GM12873 (cell line): ENCODE data around the gene MMP11.

ENCODE experiments used
- CTCF ChIP-seq: IDR thresholded peaks from 2 replicates; pipeline ENCODE4 v1.5.1; 2012; ENCODE audit warnings: low read depth, mild to moderate bottlenecking, moderate library complexity, low read length, control low read depth; ENCODE audit not compliant: insufficient read depth; ENCODE audit errors: missing control alignments

Gene MMP11

DNA sequence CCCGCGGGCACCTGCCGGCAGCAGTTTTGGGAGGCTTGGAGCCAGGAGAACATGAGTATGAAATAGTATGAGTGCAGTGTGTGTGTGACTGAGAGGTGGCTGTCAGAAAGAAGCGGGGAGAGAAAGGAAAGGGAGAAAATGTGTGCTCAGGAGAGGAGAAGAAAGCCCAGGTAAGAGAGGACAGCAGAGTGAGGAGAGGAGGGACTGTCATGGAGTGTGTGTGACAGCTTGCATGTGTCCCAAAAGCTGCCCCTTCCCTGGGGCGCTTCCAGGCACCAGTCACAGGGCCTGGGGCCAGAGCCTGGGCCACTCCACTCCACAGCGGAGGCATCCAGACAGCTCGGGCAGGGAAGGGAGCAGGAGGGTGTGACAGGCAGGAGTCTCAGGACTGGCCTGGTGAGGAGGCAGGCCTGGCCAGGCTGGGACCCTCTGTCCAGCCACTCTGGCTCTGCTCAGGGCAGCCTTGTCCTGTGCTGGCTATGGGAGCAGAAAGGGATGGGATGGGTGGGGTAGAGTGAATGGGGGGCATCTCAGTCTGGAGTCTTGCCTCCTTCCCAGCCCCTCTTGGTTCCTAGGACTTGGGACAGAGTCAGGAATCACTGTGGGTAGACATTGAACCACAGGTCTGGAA lies 949 bp downstream of the MMP11 start:
- TF ChIP-seq CTCF, result no peak

DNA sequence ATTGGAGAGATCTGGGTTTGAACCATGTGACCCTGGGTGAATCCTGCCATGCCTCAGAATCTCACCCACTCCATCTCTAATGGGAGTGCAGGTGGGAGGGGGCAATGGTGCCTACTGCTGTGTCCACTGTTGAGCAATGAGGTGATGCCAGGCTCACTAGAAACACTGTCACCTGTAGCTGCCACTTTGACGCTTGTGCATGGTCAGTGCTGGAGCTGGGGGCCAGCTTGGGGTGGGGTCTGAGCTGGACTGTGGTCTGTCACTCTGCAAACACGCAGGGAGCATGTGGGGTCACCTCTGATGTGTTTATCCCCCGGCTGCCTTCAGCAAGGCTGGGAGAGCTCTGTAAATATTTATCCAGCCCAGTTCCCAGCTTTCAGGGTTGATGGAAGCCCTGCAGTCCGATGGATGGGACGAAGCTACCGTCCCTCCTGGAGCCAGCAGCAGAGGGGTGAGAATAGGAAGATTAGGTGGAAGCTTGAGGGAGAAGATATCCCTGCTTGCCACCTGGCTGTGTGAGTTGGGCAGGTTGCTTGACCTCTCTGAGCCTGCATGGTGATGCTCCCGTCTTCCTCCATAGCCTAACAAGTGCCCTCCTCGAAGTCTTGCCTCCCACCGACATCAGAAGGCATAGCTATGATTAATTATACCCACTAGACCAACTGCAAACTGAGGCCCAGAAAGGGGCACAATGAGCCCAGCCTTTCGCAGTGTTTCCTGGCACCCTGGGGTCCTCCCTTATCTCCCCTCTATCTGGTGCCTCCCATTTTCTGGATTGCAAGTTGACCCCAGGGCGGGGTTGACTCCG lies 1.7 kb downstream of the MMP11 start:
- TF ChIP-seq CTCF, result no peak

GRCh38 chr22:23774922-23775436 lies 2.3 kb downstream of the MMP11 start:
- no peak for TF ChIP-seq CTCF

GRCh38 chr22:23775779-23776375 lies 3.2 kb downstream of the MMP11 start:
- no peak for TF ChIP-seq CTCF

DNA sequence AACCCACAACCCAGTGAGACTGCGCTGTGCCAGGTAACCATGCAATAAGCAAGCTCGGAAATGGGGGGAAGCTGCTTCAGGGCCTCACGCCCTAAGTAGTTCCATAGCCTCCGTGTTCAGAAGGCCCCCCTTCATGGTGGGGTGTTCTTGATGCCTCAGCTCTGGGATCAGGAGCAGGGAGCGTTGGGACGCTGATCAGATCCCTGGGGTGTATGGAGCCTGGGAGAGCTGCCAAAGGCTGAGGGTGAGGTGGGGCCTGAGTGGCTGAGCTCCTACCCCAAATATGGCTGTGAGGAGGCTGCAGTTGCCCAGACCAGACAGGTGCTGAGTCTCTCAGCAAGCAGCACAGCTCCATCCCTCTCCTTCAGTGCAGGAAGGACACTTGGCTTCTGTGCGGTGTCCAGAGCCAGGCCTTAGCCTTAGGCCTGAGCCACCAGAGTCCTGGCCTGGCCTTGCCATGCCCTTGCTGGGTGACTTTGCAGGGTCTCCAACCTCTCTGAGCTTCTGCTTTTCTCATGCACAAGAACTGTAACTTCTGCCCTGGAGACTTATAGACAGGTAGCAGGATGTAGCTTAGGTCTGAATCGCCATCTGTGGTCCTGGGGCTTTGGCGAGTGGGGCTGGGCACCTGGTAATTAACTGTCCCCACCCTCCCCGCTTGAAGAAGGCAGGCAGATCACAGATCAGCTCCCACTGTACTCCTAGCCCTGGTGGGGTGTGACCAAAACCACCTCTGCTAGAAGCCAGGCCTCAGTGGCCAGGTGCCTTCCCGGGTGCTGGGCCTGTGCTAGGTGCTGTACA lies 5.3 kb downstream of the MMP11 start:
- no peak for TF ChIP-seq CTCF

- no peak for TF ChIP-seq CTCF
Observed at GRCh38 chr22:23778577-23778900, 5.9 kb downstream of the MMP11 start.
